GM12873 (cell line): ENCODE results near the gene SCYGR4.

Experiments
- TF ChIP-seq, protein P1 (sequence below): IDR thresholded peaks from 2 replicates; pipeline ENCODE4 v1.5.1; 2012; ENCODE audit warnings: low read depth, mild to moderate bottlenecking, moderate library complexity, low read length, control low read depth; ENCODE audit not compliant: insufficient read depth; ENCODE audit errors: missing control alignments

The SCYGR4 gene

DNA sequence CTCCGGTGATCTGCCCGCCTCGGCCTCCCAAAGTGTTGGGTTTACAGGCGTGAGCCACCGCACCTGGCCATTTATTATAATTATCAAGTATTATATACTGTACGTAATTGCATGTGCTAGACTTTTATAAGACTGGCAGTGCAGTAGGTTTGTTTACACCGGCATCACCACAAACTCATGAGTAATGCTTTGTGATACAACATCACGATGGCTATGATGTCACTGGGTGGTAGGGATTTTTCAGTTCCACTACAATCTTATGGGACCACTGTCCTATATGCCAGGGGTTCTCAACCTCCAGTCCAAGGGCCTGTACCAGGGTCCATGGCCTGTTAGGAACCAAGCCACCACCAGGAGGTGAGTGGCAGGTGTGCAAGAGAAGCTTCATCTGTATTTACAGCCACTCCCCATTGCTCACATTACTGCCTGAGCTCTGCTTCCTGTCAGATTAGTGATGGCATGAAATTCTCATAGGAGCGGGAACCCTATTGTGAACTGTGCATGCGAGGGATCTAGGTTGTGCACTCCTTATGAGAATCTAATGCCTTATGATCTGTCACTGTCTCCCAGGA, 9.4 kb downstream of the SCYGR4 start:
- TF ChIP-seq, protein P1, sequence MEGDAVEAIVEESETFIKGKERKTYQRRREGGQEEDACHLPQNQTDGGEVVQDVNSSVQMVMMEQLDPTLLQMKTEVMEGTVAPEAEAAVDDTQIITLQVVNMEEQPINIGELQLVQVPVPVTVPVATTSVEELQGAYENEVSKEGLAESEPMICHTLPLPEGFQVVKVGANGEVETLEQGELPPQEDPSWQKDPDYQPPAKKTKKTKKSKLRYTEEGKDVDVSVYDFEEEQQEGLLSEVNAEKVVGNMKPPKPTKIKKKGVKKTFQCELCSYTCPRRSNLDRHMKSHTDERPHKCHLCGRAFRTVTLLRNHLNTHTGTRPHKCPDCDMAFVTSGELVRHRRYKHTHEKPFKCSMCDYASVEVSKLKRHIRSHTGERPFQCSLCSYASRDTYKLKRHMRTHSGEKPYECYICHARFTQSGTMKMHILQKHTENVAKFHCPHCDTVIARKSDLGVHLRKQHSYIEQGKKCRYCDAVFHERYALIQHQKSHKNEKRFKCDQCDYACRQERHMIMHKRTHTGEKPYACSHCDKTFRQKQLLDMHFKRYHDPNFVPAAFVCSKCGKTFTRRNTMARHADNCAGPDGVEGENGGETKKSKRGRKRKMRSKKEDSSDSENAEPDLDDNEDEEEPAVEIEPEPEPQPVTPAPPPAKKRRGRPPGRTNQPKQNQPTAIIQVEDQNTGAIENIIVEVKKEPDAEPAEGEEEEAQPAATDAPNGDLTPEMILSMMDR, result no peak

GRCh38 chr2:227627769-227628168, 10.5 kb downstream of the SCYGR4 start:
- TF ChIP-seq, protein P1, result no peak

- TF ChIP-seq, protein P1, result no peak
Measured at GRCh38 chr2:227629435-227629834, 12.1 kb downstream of the SCYGR4 start.

DNA sequence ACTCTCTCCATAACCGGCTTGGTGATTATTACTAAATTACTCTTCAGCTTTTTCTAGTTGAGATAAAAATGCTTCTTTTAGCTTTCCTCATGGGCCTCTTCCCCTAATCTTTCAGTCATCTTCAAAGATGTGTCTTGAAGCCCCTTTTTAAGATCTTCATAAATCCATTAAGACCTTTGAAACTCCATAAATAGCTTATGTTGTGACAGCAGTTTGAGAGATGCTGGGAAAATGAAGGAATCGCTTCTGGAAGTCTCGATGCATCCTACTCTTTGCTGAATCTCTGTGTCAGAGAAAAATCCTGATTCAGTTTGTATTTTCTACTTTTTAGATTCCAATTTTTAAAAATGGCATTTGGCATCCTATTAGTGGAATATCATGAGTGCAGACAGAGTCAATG, 13.0 kb downstream of the SCYGR4 start:
- TF ChIP-seq, protein P1, result no peak

- TF ChIP-seq, protein P1, result no peak
Measured at GRCh38 chr2:227632827-227633226, 15.5 kb downstream of the SCYGR4 start.

GRCh38 chr2:227634201-227634600, 16.9 kb downstream of the SCYGR4 start:
- TF ChIP-seq, protein P1, result no peak

- TF ChIP-seq, protein P1, result no peak
Measured at GRCh38 chr2:227642656-227643055, 25.4 kb downstream of the SCYGR4 start.
